IMR-90 (cell line): ENCODE measurements around the gene ROR2.
A peak's percentile ranks its signal among the peaks of the same experiment; 100 is the strongest.

ENCODE experiments used
- RAD21 ChIP-seq: IDR thresholded peaks from 2 replicates; pipeline ENCODE4 v1.6.1; 2012; ENCODE audit warnings: low read length, improper control_type of control experiment
- TF ChIP-seq, protein P1 (sequence below): conservative IDR thresholded peaks from 2 replicates; pipeline ENCODE4 v1.5.1; 2012; ENCODE audit warnings: mild to moderate bottlenecking, low read depth, low read length, improper control_type of control experiment

DNA sequence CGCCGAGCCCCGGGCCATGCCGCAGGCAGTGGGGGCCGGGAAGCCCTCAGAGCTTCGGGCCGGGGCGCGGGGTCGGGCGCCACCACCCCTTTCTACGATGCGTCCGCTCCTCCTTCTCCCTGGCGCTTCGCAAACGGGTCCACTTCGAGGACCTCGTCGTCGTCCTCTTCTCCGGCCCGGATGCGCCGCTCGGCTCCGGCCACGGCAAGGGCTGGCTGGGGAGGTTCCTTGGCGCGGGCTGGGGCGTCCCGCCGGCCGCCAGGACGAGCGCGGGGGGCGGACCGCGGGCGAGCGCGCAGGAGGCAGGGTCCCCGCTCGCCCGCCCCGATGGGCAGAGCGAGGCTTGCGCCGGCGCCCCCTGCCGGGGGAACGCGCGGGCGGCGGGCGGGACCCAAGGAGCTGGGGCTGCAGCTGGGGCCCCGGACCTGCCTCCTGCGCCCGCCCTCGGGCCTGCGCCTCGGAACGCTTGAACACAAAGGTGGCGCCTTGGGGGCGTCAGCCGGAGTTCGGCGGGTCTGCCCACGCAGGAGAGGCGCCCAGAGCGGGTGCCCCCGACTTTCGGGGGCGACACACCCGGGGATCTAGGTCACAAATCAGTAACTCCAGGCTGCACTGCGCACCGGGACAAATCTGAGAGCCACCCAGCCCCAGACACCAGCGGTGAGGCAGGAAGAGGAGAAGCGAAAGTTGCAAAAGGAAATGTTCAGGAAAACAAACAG lies at the start of gene ROR2:
- TF ChIP-seq, protein P1, sequence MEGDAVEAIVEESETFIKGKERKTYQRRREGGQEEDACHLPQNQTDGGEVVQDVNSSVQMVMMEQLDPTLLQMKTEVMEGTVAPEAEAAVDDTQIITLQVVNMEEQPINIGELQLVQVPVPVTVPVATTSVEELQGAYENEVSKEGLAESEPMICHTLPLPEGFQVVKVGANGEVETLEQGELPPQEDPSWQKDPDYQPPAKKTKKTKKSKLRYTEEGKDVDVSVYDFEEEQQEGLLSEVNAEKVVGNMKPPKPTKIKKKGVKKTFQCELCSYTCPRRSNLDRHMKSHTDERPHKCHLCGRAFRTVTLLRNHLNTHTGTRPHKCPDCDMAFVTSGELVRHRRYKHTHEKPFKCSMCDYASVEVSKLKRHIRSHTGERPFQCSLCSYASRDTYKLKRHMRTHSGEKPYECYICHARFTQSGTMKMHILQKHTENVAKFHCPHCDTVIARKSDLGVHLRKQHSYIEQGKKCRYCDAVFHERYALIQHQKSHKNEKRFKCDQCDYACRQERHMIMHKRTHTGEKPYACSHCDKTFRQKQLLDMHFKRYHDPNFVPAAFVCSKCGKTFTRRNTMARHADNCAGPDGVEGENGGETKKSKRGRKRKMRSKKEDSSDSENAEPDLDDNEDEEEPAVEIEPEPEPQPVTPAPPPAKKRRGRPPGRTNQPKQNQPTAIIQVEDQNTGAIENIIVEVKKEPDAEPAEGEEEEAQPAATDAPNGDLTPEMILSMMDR: peak; percentile 78
- TF ChIP-seq RAD21: peak; percentile 64
